Posterior vena cava (tissue), 2 donors: ENCODE data around the gene NET1. TPM values are rescaled to one million over a fixed set of nuclear protein-coding genes. Genes with fewer than 3 reads are reported as not detected.
"Not testable (repeated sequence)": the region's sequence is repeated elsewhere in the genome, so short reads cannot be mapped to it uniquely, and the experiment has no call there.

Experiments used
- DNase-seq: peaks from one replicate; pipeline ENCODE4 v3.0.0-alpha.2; 2020; ENCODE audit warnings: low spot score
- intact Hi-C, 2 donors: fragments of 100-400 bp; cut with DNase I; formaldehyde crosslinking; loops; one replicate each; pipeline versions ENCODE4 v1.14.1 to v1.14.2; 2022 to 2023
- total RNA-seq, 2 donors: library from RNA; stranded (reverse); fragmentation: NEBNext Ultra II Directional; extraction: Animal tissue kit (Norgen Biotek cat#: 25700); gene quantifications; one replicate each; pipeline ENCODE4 v1.2.1, GENCODE V29; 2021
- donor health status: DM: yes; HTN: yes; CAD: no.
- donor health status: DM: yes; HTN: yes; CAD: no.

Gene NET1
- total RNA-seq, 2 donors from 2014 or later, result 99.3 to 113 TPM

DNA sequence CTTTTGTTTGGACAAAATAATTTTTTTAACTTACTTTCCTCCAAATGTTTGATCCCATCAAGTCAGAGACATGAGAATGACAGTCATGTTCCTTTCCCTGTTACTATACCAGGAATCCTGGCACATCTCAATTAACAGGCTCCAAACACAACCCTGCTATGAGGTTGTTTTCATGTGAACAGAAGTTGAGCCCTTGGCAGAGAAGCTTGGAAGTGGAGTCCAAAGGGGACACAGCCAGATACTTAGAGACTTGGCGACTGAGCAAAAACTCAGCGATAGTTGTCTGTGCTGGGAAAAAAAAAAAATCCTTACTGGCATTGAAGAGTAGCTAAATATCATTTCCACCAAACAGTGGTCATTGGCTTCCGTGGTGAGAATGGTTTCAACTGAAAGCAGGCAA lies 20.6 kb upstream of the NET1 start:
- intact Hi-C loops, result no loop called here
- DNase-seq, result no peak

DNA sequence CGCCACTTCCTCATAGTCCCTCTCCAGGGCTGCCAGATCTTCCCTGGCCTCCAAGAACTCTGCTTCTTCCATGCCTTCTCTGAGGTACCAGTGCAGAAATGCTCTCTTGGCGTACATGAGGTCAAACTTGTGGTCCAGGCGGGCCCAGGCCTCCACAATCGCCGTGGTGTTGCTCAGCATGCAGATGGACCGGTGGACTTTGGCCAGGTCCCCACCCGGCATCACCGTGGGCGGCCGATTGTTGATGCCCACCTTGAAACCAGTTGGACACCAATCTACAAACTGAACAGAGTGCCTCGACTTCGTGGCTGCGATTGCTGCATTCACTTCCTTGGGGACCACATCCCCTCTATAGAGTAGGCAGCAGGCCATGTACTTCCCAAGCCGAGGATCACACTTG lies 18.8 kb upstream of the NET1 start:
- intact Hi-C loops, result no loop called here
- no peak for DNase-seq

DNA sequence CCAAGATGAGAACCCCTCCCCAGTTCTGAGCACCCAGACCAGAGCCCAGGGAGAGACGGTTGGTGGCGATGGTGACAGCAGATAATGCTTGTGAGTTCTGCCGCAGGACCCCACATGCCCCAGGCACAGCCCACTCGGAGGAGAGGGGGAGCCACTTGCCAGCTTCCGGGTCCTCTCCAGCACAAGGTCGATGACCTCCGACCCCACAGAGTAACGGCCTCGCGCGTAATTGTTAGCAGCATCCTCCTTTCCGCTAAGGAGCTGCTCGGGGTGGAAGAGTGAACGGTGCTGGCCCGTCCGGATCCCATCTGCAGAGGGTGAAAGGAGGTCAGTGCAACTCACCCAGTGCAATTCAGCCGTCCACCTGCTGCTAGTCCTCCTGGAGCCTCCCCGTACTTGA lies 17.2 kb upstream of the NET1 start:
- no peak for DNase-seq
- intact Hi-C loops, result no loop called here

DNA sequence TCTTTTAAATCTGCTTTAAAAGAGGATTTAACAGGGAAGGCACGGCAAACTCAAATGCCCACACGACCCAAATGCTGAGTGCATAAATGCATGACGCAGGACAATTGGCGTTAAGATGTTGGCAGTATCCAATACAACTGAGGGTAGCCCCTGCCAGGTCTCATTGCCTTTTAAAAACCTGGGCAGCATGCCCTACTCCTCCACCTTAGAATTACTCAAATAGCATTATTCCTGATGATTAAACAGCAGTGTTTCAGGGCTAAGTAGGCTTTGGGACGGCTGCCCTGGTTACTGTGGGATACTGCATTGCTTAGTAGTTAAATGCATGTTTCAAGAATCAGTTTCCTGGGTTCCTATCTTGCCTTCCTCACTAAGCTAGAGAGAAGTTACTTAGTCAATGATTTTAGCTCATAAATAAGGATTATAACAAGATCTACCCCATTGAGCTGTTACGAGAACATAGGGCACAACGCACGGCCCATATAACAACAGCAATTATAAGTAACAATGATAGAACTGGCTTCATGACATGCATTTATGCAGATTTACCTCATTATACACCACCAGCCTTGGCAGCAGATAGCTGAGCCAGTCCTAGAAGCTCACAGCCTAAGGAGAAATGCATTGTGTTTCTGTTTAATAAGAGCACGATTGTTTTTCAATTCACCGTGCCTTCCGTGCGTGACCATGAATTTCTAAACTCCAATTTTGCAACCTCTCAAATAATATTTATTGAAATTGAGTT lies 15.6 kb upstream of the NET1 start:
- DNase-seq, result no peak
- intact Hi-C loops, result no loop called here

DNA sequence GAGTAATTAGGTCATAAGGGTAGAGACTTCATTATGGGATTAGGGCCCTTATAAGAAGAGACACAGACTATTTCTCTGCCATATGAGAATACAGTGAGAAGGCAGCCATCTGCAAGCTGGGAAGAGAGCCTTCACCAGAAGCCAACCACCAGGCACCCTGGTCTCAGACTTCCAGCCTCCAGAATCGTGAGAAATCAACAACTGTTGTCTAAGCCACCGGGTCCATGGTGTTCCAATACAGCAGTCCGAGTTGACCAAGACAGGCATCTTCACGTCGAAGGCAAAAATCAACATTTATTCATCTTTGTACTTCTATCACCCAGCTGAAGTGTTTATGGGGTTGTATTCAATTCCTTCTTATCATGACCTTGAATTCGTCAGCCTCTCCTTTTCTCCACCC lies 13.0 kb upstream of the NET1 start:
- intact Hi-C loops, result no loop called here
- no peak for DNase-seq

DNA sequence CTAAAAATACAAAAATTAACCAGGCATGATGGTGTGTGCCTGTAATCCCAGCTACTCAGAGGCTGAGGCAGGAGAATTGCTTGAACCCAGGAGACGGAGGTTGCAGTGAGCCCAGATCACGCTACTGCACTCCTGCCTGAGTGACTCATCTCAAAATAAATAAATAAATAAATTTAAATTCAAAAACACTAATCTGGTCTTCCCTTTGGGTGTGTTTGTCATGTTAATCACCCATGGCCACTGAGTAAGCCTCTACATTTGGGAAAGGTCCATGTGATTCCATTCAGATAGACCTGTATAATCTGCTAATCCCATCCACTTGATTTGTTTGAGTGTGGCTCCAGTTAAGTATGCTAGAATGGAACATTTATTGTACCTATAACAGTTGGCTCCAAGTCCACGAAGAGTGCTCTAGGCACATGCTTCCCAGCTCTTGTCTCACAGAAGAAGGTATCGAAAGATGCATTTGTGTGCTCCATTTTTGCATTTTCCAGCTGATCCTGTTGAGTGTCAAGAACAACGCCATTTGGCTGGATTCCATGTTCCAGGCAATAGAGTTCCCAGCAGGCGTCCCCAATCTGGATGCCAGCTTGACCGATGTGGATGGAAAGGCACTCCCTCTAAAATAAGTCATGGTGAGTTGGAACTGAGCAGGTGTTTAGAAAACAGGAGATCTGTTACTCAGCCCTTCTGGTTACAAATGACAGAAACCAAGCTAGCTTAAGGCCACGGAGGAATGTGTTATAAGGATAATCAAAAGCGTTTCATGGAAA lies 11.7 kb upstream of the NET1 start:
- intact Hi-C loops, result no loop called here

DNA sequence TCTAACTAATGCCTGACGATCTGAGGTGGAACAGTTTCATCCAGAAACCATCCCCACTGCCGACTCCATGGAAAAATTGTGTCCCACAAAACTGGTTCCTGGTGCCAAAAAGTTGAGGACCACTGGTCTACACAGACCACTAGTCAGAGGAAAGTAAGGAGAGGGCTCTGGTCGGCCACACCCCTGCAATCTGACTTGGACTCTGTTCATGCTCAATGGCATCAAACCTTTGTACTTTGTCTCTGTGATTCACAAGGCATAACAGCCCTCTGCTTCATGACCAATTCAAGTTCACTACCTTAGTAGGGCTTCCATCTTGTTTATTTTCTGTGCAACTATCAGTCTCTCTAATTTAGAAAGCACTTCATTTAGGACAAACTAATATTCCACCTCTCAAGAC lies 9.6 kb upstream of the NET1 start:
- no peak for DNase-seq
- intact Hi-C loops, result no loop called here

More for the DNA sequence above, 11.7 kb upstream of the NET1 start:
- no peak for DNase-seq

DNA sequence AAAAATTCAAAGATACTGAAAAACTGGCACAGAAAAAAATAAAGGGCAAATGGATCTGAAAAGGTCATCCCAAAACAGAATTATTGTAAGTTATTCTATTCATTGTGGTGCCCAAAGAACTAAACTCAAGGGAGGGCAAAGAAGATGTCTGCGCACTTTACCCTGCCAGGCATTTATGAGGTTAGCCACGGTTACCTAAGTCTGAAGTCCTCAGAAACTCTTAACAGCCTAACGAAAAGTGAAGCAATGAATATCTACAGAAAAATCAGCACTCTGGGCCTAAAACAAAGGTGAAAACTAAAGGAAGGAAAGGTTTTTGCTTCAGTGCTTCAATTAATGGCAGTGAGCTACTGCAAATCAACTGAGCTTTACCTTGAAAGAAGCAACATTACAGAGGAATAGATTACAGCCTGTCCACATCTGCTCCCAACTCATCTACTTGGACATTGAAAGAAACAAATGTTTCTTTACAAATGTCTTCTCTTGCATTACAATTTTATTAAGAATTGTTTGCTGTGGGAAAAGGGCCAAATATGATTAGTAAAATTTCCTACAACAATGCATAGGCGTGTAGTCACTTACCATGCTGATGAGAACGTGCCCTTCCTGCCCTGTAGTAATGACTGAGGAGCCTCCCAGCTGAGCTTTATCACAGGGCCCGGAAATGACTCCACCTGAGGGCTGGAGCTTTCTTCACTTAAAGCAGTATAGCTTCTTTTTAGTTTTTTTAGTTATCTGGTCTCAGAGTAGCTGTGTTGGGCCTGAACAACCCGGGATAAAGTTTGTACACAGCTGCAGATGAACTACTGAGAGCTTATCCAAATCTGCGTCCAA lies 7.9 kb upstream of the NET1 start, which contains the start of gene TUBAL3:
TSS of gene TUBAL3 (minus strand) at position 621 of the 834 bp plus-strand sequence. CDS start at position 585, 36 bp downstream.
- intact Hi-C loops, result loop anchor here in 1 of 2 donors (2.0 kb wide), 1 partner anchor 72 kb away; no protein-coding TSS in a partner anchor

DNA sequence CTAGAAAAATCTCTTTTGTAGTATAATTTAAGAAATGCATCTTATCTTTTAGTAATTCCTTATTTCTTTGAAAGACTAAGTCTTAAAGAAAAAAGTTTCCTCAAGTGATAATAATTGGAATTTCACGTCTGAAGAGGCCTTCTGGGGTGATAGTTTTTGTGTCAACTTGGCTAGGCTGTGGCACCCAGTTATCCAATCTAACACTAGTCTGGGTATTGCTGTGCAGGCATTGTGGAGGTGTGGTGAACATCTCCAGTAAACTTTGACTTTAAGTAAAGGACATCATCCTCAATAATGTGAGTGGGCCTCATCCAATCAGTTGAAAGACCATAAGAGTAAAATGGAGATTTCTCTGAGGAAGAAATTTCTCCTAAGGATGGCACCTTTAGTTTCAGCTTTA lies 5.4 kb upstream of the NET1 start:
- intact Hi-C loops, result no loop called here
- DNase-seq, result no peak

More for the DNA sequence above, 7.9 kb upstream of the NET1 start, which contains the start of gene TUBAL3:
- no peak for DNase-seq

DNA sequence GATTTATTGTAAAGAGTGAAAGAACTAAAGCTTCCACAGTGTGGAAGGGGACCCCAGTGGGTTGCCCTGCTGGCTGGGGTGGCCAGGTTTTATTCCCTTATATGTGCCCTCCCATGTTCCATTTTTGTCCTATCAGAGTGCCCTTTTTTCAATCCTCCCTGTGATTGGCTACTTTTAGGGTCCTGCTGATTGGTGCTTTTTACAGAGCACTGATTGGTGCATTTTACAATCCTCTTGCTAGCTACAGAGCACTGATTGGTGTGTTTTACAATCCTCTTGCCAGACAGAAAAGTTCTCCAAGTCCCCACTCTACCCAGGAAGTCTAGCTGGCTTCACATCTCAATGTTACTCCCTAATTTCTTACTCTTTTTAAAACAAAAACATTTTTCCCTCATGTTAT lies 1.6 kb upstream of the NET1 start:
- intact Hi-C loops, DNase-seq: not testable (repeated sequence)

DNA sequence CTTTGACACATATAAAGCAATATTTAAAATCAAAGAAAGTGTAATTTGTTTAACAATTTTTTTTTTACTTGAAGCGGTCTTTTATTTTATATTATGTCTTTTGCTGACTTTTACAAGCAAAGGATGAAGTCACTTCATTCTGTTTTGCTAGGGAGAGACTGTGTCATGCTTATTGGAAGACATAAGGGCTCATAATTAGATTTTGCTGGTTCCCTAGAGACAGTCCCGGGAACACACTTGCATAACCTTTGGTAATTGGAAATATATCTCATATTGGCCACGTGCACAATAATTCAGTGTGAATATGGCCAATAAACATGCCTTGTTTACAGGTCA lies 448 bp upstream of the NET1 start:
- DNase-seq, result no peak
- intact Hi-C loops, result no loop called here

DNA sequence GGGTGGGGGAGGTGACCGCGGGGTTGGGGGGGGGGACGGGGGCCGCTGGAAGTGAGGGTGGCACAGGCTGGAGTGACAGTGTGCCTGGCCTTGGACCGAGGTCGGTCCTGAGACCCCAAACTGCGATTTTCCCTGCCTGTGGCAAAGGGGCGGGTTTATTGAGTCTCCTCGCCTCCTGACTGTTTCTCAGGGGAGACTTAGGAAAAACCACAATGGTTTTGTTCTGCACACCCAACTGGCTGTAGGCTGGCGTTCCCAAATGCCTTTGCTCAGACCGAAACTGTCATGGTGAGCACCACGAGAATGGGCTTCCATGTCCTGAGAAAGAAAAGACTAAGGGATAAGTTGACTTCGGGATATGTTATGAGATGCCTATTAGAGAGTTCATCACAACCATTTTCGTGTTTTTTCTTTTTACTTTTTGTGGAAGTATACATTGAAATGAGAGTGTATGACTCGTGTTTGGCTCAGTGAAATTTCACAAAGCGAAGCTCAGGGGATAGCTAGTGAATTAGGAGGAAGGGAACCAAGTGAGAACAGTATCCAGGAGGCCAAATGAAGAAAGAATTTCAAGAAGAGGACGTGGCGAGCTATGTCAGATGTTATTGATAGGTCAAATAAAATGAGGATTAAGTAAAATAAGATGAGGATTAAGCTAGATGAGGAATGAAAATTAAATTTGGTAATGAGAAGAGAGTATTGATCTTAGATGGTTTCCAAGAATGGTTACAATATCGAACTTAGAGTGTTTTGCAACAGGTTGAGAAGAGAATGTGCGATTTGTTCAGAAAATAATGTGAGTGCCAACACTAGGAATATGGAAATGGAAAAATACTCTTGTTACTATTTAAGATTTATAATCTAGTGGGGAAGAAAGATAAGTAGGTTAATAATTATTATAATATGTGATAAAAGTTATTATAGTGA lies 918 bp downstream of the NET1 start:
- intact Hi-C loops, result no loop called here
- DNase-seq, result no peak

DNA sequence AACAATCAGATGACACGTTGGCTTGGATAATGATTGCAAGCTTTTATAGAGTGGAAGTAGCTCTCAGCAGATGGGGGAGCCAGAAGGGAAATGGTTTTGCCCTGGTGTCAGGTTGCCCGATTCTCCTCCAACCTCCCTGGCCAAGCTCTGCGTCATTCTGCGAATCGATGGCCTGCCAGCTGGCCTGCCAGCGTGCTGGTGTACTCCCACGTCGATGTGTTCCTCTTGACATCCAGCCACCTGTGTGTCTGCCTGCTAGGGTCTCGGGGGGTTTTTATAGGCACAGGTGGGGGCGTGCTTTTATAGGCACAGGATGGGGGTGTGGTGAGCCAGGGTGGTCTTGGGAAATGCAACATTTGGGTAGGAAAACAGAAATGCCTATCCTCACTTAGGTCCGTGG lies 4.6 kb downstream of the NET1 start:
- DNase-seq, result no peak
- intact Hi-C loops, result no loop called here

DNA sequence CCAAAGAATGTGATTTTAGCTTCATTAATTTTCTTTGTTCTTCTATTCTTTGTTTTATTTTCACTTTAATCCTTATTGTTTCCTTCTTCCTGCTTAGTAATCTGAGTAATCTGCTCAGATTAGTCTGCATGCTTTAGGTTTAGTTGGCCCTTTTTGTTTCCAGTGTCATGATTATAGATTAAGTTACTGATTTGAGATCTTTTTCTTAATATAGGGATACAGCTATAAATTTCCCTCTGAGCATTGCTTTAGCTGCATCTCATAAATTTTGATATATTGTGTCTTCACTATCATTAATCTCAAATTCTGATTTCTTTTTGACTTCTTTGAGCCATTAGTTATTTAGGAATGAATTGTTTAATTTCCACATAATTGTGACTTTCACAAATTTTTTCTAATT lies 6.2 kb downstream of the NET1 start:
- DNase-seq, result no peak
- intact Hi-C loops, result no loop called here

DNA sequence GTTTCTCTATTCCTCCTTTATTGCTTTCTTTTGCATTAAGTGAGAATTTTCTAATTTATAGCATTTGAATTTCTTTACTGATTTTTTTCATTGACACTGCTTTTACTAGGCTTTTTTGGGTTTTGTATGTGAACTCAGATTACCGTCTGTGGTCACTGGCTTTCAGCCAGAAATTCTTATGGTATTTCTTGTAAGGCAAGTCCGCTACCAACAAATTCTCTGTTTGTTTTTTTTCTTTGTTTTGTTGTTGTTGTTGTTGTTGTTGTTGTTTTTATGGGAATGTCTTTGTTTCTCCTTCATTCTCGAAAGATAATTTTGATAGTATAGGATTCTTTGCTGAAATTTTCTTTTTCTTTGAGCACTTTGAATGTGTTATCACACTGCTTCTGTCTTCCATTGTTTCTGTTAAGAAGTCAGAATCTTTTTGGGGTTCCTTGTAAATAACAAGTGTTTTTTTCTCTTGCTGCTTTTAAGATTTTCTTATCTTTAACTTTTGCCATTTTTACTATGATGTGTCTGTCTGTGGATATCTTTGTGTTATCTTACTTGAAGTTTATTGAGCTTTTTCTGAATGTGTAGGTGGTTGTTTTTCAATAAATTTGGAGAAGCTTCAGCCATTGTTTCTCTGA lies 7.2 kb downstream of the NET1 start:
- intact Hi-C loops, result no loop called here
- DNase-seq, result no peak

DNA sequence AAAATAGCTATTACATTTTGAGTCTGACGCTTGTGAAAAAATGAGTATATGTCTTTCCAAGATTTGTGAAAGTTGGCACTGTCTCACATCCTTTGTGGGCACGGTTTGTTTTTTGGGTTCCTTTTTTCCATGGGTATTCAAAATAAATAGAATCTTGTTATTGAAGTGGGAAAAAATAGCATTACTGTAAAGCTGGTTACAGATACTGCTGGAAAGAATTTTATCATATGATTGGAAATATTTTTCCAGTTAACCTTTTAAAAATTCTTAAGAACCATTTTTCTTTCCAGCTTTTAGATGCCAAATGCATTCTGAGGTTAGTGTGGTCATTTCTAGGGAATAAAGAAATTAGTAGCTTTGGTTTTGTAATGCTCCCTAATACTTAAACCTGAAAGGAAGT lies 11.4 kb downstream of the NET1 start:
- intact Hi-C loops, result no loop called here
- no peak for DNase-seq

DNA sequence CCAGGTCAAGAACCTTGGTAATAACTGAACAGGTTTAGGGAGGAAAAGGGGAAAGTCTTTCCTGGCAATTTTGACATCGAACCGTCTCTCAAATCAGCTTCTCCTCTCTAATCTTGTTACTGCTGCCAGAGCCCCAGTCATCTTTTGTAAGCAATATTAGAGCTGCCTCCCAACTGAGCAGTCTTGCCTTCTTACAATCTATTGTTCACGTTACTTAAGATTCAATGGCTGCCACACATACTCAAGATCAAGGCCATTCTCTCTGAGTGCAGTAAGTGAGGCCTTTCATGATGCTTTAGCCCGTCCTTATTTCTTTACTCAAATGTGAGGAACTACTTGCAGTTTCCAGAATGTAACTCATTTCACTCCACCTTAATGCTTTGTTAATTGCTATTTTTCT lies 12.4 kb downstream of the NET1 start:
- no peak for DNase-seq

DNA sequence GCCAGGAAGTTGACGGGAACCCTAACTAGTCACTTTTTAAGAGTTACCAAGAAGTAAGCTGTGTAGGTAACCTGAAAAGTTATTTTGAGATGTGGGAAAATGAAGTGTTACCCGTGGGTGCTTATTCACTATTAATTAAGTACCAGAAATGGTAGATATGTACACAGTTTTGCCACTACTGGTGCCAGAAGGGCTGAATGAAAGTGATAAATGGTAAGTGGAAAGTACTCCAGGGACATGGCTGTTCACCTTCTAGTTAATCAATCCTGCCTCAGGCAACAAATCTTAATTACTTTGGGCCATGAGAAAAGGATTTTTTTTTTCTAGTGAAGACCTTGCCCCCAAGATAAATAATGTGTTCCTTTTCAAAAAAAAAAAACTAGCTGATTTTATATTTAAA lies 15.8 kb downstream of the NET1 start:
- intact Hi-C loops, result no loop called here
- no peak for DNase-seq

More for the DNA sequence above, 12.4 kb downstream of the NET1 start:
- intact Hi-C loops, result no loop called here

DNA sequence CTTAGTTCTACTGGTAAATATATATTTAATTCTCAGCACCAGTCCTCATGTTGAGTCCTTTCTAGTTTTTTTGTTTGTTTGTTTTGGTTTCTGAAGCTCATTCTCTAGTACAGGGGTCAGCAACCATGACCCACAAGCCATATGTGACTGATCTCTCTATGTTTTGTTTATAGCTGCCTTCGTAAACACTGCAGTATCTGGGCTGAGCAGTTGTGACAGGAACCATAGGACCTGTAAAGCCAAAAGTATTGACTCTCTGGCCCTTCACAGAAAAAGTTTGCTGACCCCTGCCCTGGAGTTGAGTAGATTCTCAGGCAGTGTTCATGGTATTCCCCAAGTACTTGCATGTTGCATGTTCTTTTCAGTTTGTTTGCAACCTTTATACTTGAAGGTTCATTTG lies 20.8 kb downstream of the NET1 start:
- intact Hi-C loops, result no loop called here
- DNase-seq, result no peak
